B cell (primary cell): ENCODE measurements around the gene CD55. TPM values are rescaled to one million over a fixed set of nuclear protein-coding genes. Genes with fewer than 3 reads are reported as not detected.
A peak's percentile ranks its signal among the peaks of the same experiment; 100 is the strongest.

ENCODE experiments used
- ATAC-seq: fragments of 200-7000 bp; cut with Tn5 transposase; one replicate; pipeline ENCODE4 v1.10.0; 2021; ENCODE audit warnings: low read depth, mild to moderate bottlenecking, moderate number of reproducible peaks, moderate library complexity
- CTCF ChIA-PET: fragments of 350-600 bp; sonication (Branson Sonifier 250); formaldehyde crosslinking; loops from one replicate; lab custom pipeline; 2021; ENCODE audit warnings: antibody characterized with exemption, inconsistent platforms; lab: Charles Lee
- POLR2A ChIA-PET: fragments of 350-600 bp; sonication (Branson Sonifier 250); formaldehyde crosslinking; loops from one replicate; lab custom pipeline; 2021; ENCODE audit warnings: antibody characterized with exemption; lab: Charles Lee
- DNase-seq: peaks from one replicate; pipeline ENCODE4 v3.0.0; 2013
- H2AFZ ChIP-seq: 2 replicates; pipeline ENCODE4 v1.6.1; 2012; ENCODE audit warnings: mild to moderate bottlenecking, low read depth, low read length; ENCODE audit not compliant: insufficient read depth, poor library complexity, severe bottlenecking
- H3K27ac ChIP-seq, 2 donors: 1 replicate in 1 of 2; 2 replicates in 1 of 2; pipeline ENCODE4 v1.5.1; 2012 to 2013; ENCODE audit warnings: low read length in 2 of 2, mild to moderate bottlenecking in 2 of 2, moderate library complexity in 1 of 2
- H3K27me3 ChIP-seq, 4 experiments: fragments of 200-600 bp in 1 of 4; sonication (generic) in 1 of 4; replicated peaks in 1 of 4; 1 replicate in 2 of 4; 2 replicates in 2 of 4; pipeline versions ENCODE4 v1.6.1 to v1.7.0; 2013 to 2016; ENCODE audit warnings: low read length in 3 of 4, mild to moderate bottlenecking in 2 of 4, mixed read lengths in 1 of 4, moderate library complexity in 1 of 4; ENCODE audit not compliant: insufficient read depth in 4 of 4, control insufficient read depth in 3 of 4; ENCODE audit errors: control extremely low read depth in 1 of 4
- H3K36me3 ChIP-seq, 2 experiments: replicated peaks in 1 of 2; 1 replicate in 1 of 2; 2 replicates in 1 of 2; pipeline versions ENCODE4 v1.6.1 to v1.7.1; 2013; ENCODE audit warnings: low read length in 1 of 2; ENCODE audit not compliant: insufficient read depth in 2 of 2, control insufficient read depth in 1 of 2; ENCODE audit errors: control extremely low read depth in 1 of 2, extremely low read depth in 1 of 2
- H3K4me1 ChIP-seq, 2 donors: fragments of 200-600 bp in 1 of 2; sonication (generic) in 1 of 2; 1 replicate in 1 of 2; 2 replicates in 1 of 2; pipeline versions ENCODE4 v1.5.1 to v1.6.1; 2013 to 2017; ENCODE audit warnings: low read length in 2 of 2; ENCODE audit not compliant: control insufficient read depth in 2 of 2, insufficient read depth in 2 of 2
- H3K4me2 ChIP-seq: replicated peaks from 2 replicates; pipeline ENCODE3; 2012; ENCODE audit warnings: mild to moderate bottlenecking, low read depth, low read length; ENCODE audit not compliant: poor library complexity, severe bottlenecking
- H3K4me3 ChIP-seq, 5 experiments: fragments of 200-600 bp in 1 of 5; sonication (generic) in 1 of 5; 1 replicate in 3 of 5; 2 replicates in 2 of 5; pipeline versions ENCODE4 v1.5.1 to v1.7.0; 2011 to 2016; ENCODE audit warnings: low read length in 4 of 5, mild to moderate bottlenecking in 4 of 5, low read depth in 2 of 5, control low read depth in 1 of 5, moderate library complexity in 1 of 5; ENCODE audit not compliant: insufficient read depth in 1 of 5; ENCODE audit errors: control extremely low read depth in 1 of 5, extremely low read depth in 1 of 5
- H3K79me2 ChIP-seq: fragments of 200-600 bp; sonication (generic); one replicate; pipeline ENCODE4 v1.6.0; 2016; ENCODE audit warnings: low read length; ENCODE audit not compliant: control insufficient read depth, insufficient read depth
- H3K9ac ChIP-seq: fragments of 200-600 bp; sonication (generic); 2 replicates; pipeline ENCODE4 v1.6.1; 2017; ENCODE audit warnings: mild to moderate bottlenecking, low read length, moderate library complexity
- H3K9me3 ChIP-seq, 3 donors: one replicate each; pipeline versions ENCODE4 v1.6.1 to v1.7.1; 2013; ENCODE audit warnings: low read length in 2 of 3; ENCODE audit not compliant: control insufficient read depth in 2 of 3, insufficient read depth in 1 of 3; ENCODE audit errors: control extremely low read depth in 1 of 3
- H4K20me1 ChIP-seq: 2 replicates; pipeline ENCODE4 v1.6.0; 2012; ENCODE audit warnings: mild to moderate bottlenecking, low read length; ENCODE audit not compliant: insufficient read depth, control insufficient read depth, poor library complexity, severe bottlenecking
- H3K27ac Mint-ChIP-seq: one replicate; pipeline ENCODE4 v1.8.0; 2021; ENCODE audit warnings: mixed read lengths
- H3K27me3 Mint-ChIP-seq: one replicate; pipeline ENCODE4 v1.8.0; 2021; ENCODE audit warnings: mixed read lengths
- H3K4me1 Mint-ChIP-seq: one replicate; pipeline ENCODE4 v1.8.0; 2021; ENCODE audit warnings: mixed read lengths
- H3K4me3 Mint-ChIP-seq: one replicate; pipeline ENCODE4 v1.8.0; 2021; ENCODE audit warnings: mixed read lengths
- H3K9me3 Mint-ChIP-seq: one replicate; pipeline ENCODE4 v1.8.0; 2022; ENCODE audit warnings: mixed read lengths; ENCODE audit not compliant: insufficient read depth
- CTCF ChIP-seq: fragments of 200-600 bp; IDR thresholded peaks from one replicate; pipeline ENCODE4 v1.8.0; 2022; ENCODE audit warnings: antibody characterized with exemption, mild to moderate bottlenecking
- EZH2 ChIP-seq: IDR thresholded peaks from 2 replicates; pipeline ENCODE4 v1.6.1; 2012; ENCODE audit warnings: borderline replicate concordance, low read depth, mild to moderate bottlenecking, moderate library complexity, low read length; ENCODE audit not compliant: insufficient read depth, poor library complexity, severe bottlenecking
- WGBS: methylation state at CpG from one replicate; pipeline ENCODE4 v1.1.5; 2013; ENCODE audit warnings: missing lambda C conversion rate; ENCODE audit not compliant: insufficient coverage; 5-methylcytosine and 5-hydroxymethylcytosine counted together
- intact Hi-C: fragments of 100-400 bp; cut with micrococcal nuclease; formaldehyde crosslinking; loops from one replicate; pipeline ENCODE4 v1.10.0; 2022
- polyA plus RNA-seq: library from polyadenylated mRNA; depleted of rRNA; stranded (reverse); fragments of >200 nt; gene quantifications from 2 replicates; pipeline ENCODE4 v1.2.3, GENCODE V29; 2012
- total RNA-seq, 2 donors: library from RNA; stranded (reverse); fragments of 120-200 nt in 1 of 2; gene quantifications; 1 replicate in 1 of 2; 2 replicates in 1 of 2; pipeline versions ENCODE4 v1.2.3 to v1.2.4, GENCODE V29; 2013 to 2022

Gene CD55
- total and polyA plus RNA-seq, 2 donors (not counting 1 experiment from before 2014, with no cell fraction given): 98.3 to 239 TPM

- Histone ChIP-seq H3K27ac (no peak overlapping the region), H3K9me3 (no peaks in the 10 kb centered on the region), H3K9ac (no peak overlapping the region), H2AFZ (no peak overlapping the region), H3K4me2 (no peak overlapping the region), H3K27me3 (no peaks in the 10 kb centered on the region), H3K4me1 (peaks cover 39 to 48% of the 10 kb centered on the region in 2 donors), H3K36me3 (no peaks in the 10 kb centered on the region), H3K4me3 (no peak overlapping the region), H3K79me2 (no peaks in the 10 kb centered on the region), H4K20me1 (no peaks in the 10 kb centered on the region)
- no peak for DNase-seq
- no peak overlapping the region for H3K27ac Mint-ChIP-seq
- ATAC-seq: no peak
- 100% methylated on average over 2 of the region's 2 CpGs for WGBS
- no peak overlapping the region for H3K4me3 Mint-ChIP-seq
- no peaks in the 10 kb centered on the region for H3K9me3 Mint-ChIP-seq
- intact Hi-C loops: no loop called here
- CTCF ChIA-PET: no interaction called here
- POLR2A ChIA-PET: no interaction called here
- H3K27me3 Mint-ChIP-seq: no peaks in the 10 kb centered on the region
- H3K4me1 Mint-ChIP-seq: peaks cover 54% of the 10 kb centered on the region
- TF ChIP-seq EZH2 (no peak), CTCF (no peak)
These were observed 41.8 kb upstream of the CD55 start for GRCh38 chr1:207279652-207280051.

GRCh38 chr1:207280706-207281105, 40.8 kb upstream of the CD55 start:
- H3K4me3 ChIP-seq: no peak overlapping the region
- DNase-seq (no peak), ATAC-seq (no peak)
- Mint-ChIP-seq H3K27ac (peak overlapping the region; percentile 4), H3K9me3 (no peaks in the 10 kb centered on the region), H3K4me1 (peaks cover 54% of the 10 kb centered on the region), H3K27me3 (no peaks in the 10 kb centered on the region), H3K4me3 (no peak overlapping the region)
- no peak for TF ChIP-seq EZH2
- no peak for TF ChIP-seq CTCF
- CTCF ChIA-PET: no interaction called here
- WGBS: no CpG with 5 or more reads among the region's 3 CpGs
- H3K27me3 ChIP-seq: no peaks in the 10 kb centered on the region
- no peaks in the 10 kb centered on the region for H4K20me1 ChIP-seq
- H3K79me2 ChIP-seq: no peaks in the 10 kb centered on the region
- intact Hi-C loops: no loop called here
- H3K9me3 ChIP-seq: no peaks in the 10 kb centered on the region
- POLR2A ChIA-PET: interaction anchor here (0.6 kb wide), 1 partner anchor 18 kb away, joined by 3 read pairs; no protein-coding TSS in a partner anchor
- no peak overlapping the region for H2AFZ ChIP-seq
- peaks cover 39 to 48% of the 10 kb centered on the region in 2 donors for H3K4me1 ChIP-seq
- no peak overlapping the region for H3K27ac ChIP-seq
- no peaks in the 10 kb centered on the region for H3K36me3 ChIP-seq
- H3K9ac ChIP-seq: no peak overlapping the region
- peak overlapping the region; percentile 57 for H3K4me2 ChIP-seq
